ENCODE data around the gene PLCXD3. TPM values are rescaled to one million over a fixed set of nuclear protein-coding genes. Genes with fewer than 3 reads are reported as not detected.

PLCXD3 gene
- total and polyA plus RNA-seq, 9 of the 15 experiments (the other 6 are each of a cell fraction or from before 2014, with no cell fraction given): not detected

- H3K79me2 ChIP-seq (ENCODE audit: control insufficient read depth, insufficient read depth, low read length): no peaks in the 10 kb centered on the region
- CTCF ChIA-PET (ENCODE audit: low intra/inter-chr PET ratio): no interaction called here
- TF ChIP-seq CC2D1A (IDR thresholded peaks at IDR 0.05) (no peak), CREB3 (tag; conservative IDR thresholded peaks at IDR 0.05; ENCODE audit: low read depth) (no peak)
- H3K27me3 ChIP-seq (ENCODE audit: control insufficient read depth in 2 of 2, insufficient read depth in 2 of 2, low read length in 2 of 2): no peaks in the 10 kb centered on the region
- ATAC-seq (no peak), DNase-seq (ENCODE audit: extremely low read depth in 1 of 4, low spot score in 3 of 4) (no peak), FAIRE-seq (no peak)
- in situ Hi-C loops (cut with MboI): no loop called here
- no peak overlapping the region for H3K4me2 ChIP-seq (ENCODE audit: insufficient read depth, low read length)
- H3K9me3 ChIP-seq (replicated peaks; ENCODE audit: control insufficient read depth, insufficient read depth, low read depth, low read length): no peaks in the 10 kb centered on the region
- no peak overlapping the region for H3K4me3 ChIP-seq
- POLR2A ChIA-PET: interaction anchor here (0.5 kb wide), 1 partner anchor 110 kb away, joined by 4 read pairs; no protein-coding TSS in a partner anchor
- no peak overlapping the region for H2AFZ ChIP-seq (ENCODE audit: low read depth, low read length)
- no peaks in the 10 kb centered on the region for H3K36me3 ChIP-seq (ENCODE audit: control insufficient read depth, insufficient read depth, low read length)
- H4K20me1 ChIP-seq (replicated peaks; ENCODE audit: control insufficient read depth, insufficient read depth, low read length): no peaks in the 10 kb centered on the region
- H3K27ac ChIP-seq (ENCODE audit: extremely low read depth, low read depth, low read length): no peak overlapping the region
- H3K9ac ChIP-seq (ENCODE audit: insufficient read depth in 1 of 2, low read depth in 2 of 2, low read length in 2 of 2): no peak overlapping the region
- BruUV-seq (replicated peaks): no TSS peak
- intact Hi-C loops (cut with micrococcal nuclease): no loop called here
- no peaks in the 10 kb centered on the region for H3K9me1 ChIP-seq (ENCODE audit: control insufficient read depth, insufficient read depth, low read length)
- H3K4me1 ChIP-seq (replicated peaks in 1 of 2; ENCODE audit: control insufficient read depth in 2 of 2, insufficient read depth in 2 of 2, low read length in 2 of 2): no peaks in the 10 kb centered on the region
- WGBS (ENCODE audit: insufficient coverage, low coverage, missing lambda C conversion rate): 0% methylated on average over 3 of the region's 3 CpGs
These were observed 24.9 kb downstream of the PLCXD3 start for GRCh38 chr5:41485533-41485932.

- ATAC-seq (no peak), FAIRE-seq (no peak), DNase-seq (ENCODE audit: extremely low read depth in 1 of 4, low spot score in 3 of 4) (no peak)
- ChIA-PET CTCF (ENCODE audit: low intra/inter-chr PET ratio) (no interaction called here), POLR2A (no interaction called here)
- Histone ChIP-seq H3K4me2 (ENCODE audit: insufficient read depth, low read length) (no peak overlapping the region), H3K36me3 (ENCODE audit: control insufficient read depth, insufficient read depth, low read length) (no peaks in the 10 kb centered on the region), H3K27me3 (ENCODE audit: control insufficient read depth in 2 of 2, insufficient read depth in 2 of 2, low read length in 2 of 2) (no peaks in the 10 kb centered on the region), H4K20me1 (replicated peaks; ENCODE audit: control insufficient read depth, insufficient read depth, low read length) (no peaks in the 10 kb centered on the region), H2AFZ (ENCODE audit: low read depth, low read length) (no peak overlapping the region), H3K27ac (ENCODE audit: extremely low read depth, low read depth, low read length) (no peak overlapping the region), H3K4me1 (replicated peaks in 1 of 2; ENCODE audit: control insufficient read depth in 2 of 2, insufficient read depth in 2 of 2, low read length in 2 of 2) (no peaks in the 10 kb centered on the region), H3K9ac (ENCODE audit: insufficient read depth in 1 of 2, low read depth in 2 of 2, low read length in 2 of 2) (no peak overlapping the region), H3K9me1 (ENCODE audit: control insufficient read depth, insufficient read depth, low read length) (no peaks in the 10 kb centered on the region), H3K9me3 (replicated peaks; ENCODE audit: control insufficient read depth, insufficient read depth, low read depth, low read length) (no peaks in the 10 kb centered on the region), H3K79me2 (ENCODE audit: control insufficient read depth, insufficient read depth, low read length) (no peaks in the 10 kb centered on the region), H3K4me3 (no peak overlapping the region)
- intact Hi-C loops (cut with micrococcal nuclease): no loop called here
- in situ Hi-C loops (cut with MboI): no loop called here
- WGBS (ENCODE audit: insufficient coverage, low coverage, missing lambda C conversion rate): 2% methylated on average over 2 of the region's 2 CpGs
- no TSS peak for BruUV-seq (replicated peaks)
- TF ChIP-seq ZNF766 (CRISPR knock-in tag; conservative IDR thresholded peaks at IDR 0.05) (no peak), ELK1 (CRISPR knock-in tag; IDR thresholded peaks at IDR 0.05) (no peak), SMARCE1 (IDR thresholded peaks at IDR 0.05) (no peak), HOMEZ (CRISPR knock-in tag; IDR thresholded peaks at IDR 0.05) (no peak), GABPA (tag; conservative IDR thresholded peaks at IDR 0.05; ENCODE audit: low read depth) (no peak), SRSF7 (optimal IDR thresholded peaks at IDR 0.05; ENCODE audit: low read depth, low read length) (no peak), HDAC3 (IDR thresholded peaks at IDR 0.05; ENCODE audit: borderline replicate concordance, partially characterized antibody) (no peak), SNIP1 (IDR thresholded peaks at IDR 0.05; ENCODE audit: low read depth) (no peak), ZNF3 (CRISPR knock-in tag; IDR thresholded peaks at IDR 0.05) (no peak), ZEB2 (IDR thresholded peaks at IDR 0.05) (no peak)
These were observed 27.7 kb downstream of the PLCXD3 start for GRCh38 chr5:41482715-41483114.

Measured in K562 (cell line).